Cardiac ventricle fibroblast (primary cell): ENCODE results near the gene ABHD4. TPM values are rescaled to one million over a fixed set of nuclear protein-coding genes. Genes with fewer than 3 reads are reported as not detected.

Experiments
- total RNA-seq: library from RNA; depleted of rRNA; stranded (reverse); fragments of >200 nt; gene quantifications from 2 replicates; pipeline ENCODE4 v1.2.3, GENCODE V29; 2015

The ABHD4 gene, protein sequence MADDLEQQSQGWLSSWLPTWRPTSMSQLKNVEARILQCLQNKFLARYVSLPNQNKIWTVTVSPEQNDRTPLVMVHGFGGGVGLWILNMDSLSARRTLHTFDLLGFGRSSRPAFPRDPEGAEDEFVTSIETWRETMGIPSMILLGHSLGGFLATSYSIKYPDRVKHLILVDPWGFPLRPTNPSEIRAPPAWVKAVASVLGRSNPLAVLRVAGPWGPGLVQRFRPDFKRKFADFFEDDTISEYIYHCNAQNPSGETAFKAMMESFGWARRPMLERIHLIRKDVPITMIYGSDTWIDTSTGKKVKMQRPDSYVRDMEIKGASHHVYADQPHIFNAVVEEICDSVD
- total RNA-seq = 46.7 and 47.0 TPM in 2 replicates

DNA sequence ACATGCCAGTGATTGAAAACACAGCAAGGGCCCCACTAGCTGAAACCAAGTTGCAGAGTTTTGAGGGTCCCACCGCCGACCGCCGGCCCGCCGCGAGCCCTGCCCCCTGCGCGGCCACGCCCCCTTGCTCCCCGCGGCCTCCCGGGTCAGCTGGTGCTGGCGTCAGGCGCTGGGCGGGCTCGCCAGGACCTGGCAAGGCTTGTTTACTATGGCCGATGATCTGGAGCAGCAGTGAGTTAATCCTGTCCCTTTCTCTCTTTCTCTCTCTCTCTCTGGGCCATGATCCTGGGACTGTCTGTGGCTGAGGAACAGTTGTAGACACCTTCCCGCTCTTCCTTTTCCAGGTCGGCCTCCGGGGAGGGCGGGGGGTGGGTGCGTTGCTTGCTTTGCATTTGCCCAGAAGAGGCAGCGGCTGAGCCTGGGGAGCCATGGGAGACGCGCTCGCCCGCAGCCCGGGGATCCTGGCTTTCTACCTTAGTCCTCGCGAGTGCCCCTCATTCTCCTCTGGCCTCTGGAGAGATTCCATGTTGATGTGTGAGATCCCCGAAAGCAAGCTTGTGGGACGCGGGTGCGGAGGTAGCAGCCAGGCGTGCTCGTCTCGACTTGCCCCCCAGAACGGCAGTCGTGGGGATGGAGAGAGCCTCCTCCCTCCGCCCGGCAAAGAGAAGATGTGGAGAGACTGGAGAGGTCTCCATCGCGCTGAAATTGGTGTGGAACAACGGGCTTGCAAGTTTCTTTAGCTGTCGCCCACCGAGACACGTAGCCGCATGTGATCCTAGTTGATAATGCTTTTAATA, at the start of gene ABHD4:
Gene ABHD4 (plus strand): TSS at position 202 of the 797 bp plus-strand sequence. CDS start 7 bp downstream, at position 209.

DNA sequence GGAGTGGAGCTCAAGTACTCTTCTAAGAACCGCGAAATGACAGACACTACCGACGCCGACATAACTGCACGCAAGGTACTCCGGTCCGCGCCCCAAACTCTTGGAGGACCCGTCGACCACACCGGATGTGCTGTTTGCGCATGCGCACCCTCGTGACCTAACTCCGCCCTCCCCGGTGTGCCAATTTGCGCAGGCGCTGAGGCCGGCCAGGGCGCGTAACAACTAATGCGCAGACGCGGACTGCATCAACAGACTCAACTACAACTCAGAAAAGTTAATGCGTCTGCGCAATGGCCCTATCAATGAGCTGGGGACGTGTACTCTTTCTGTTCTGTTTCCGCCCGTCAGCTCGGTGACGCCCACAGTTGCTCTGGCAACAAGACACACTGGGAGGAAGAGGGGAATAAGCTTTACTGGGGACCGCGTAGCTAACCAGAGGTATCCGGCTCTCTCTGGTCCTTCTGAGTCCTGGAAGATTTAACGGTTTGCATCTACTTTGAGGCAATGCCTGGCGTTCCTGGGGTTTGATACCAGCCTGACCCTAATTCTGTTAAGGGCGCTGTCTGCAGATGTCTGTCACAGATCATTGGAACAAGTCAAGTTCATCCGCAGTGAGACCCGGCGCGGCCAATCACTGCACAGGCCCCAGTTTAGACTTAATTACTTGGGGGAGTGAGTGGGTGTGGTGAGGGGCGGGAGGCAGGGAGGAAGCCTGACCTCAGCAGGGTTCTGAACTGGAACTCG, 8.8 kb upstream of the ABHD4 start, which contains the start of gene DAD1:
Gene DAD1 (minus strand): TSS at position 129 of the 744 bp plus-strand sequence. CDS start 67 bp downstream, at position 62.

DNA sequence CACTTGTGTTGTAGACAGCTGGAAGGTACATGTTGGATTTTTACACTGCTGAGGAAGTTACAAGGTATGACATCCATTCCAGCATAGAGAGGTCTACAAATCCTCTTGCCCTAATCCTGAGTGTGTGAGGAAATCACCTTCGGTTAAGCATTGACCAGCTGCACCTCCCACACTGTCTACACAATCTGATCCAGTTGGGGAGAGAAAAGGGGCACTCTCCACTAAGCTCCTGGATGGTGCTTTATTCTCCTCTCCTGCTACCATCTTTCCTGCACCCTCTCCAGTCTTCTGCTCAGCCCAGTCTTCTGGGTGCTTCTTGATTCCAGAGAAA, 46.2 kb downstream of the ABHD4 start, which contains the start of gene OR6J1:
Gene OR6J1 (minus strand): TSS at position 48 of the 331 bp plus-strand sequence. CDS start 9,541 bp downstream, outside the sequence.

Other genes starting within 250 kb of the ABHD4 start
- gene DAD1, start 9.1 kb upstream of the ABHD4 start, total RNA-seq = 290 and 388 TPM in 2 replicates
- not detected in 2 replicates for gene OR6J1, start 46.1 kb downstream of the ABHD4 start, total RNA-seq
- 77.9 and 96.3 TPM in 2 replicates for gene OXA1L, start 168.4 kb downstream of the ABHD4 start, total RNA-seq
- 2.9 and 5.5 TPM in 2 replicates for gene SLC7A7, start 217.1 kb downstream of the ABHD4 start, total RNA-seq
- 49.5 and 133 TPM in 2 replicates for gene MRPL52, start 231.6 kb downstream of the ABHD4 start, total RNA-seq
- gene MMP14, start 238.3 kb downstream of the ABHD4 start, total RNA-seq = 410 and 461 TPM in 2 replicates